Aorta (tissue), 5 donors: ENCODE data around the gene DDI2. TPM values are rescaled to one million over a fixed set of nuclear protein-coding genes. Genes with fewer than 3 reads are reported as not detected.

ENCODE experiments used
- ATAC-seq: fragments of 200-7000 bp; cut with Tn5 transposase; one replicate; pipeline ENCODE4 v1.9.1; 2022; ENCODE audit warnings: moderate library complexity; ENCODE audit not compliant: low FRiP score
- DNase-seq, 2 donors: peaks; one replicate each; pipeline ENCODE4 v3.0.0-alpha.2; 2020
- H3K27ac ChIP-seq, 2 donors: one replicate each; pipeline ENCODE4 v1.5.1; 2013; ENCODE audit warnings: low read length in 2 of 2, mild to moderate bottlenecking in 2 of 2, moderate library complexity in 2 of 2, control low read depth in 1 of 2, inconsistent platforms in 1 of 2, low read depth in 1 of 2
- H3K27me3 ChIP-seq, 2 donors: one replicate each; pipeline ENCODE4 v1.6.1; 2013; ENCODE audit warnings: control low read depth in 1 of 2, low read length in 1 of 2, mild to moderate bottlenecking in 1 of 2, moderate library complexity in 1 of 2; ENCODE audit not compliant: insufficient read depth in 2 of 2, control insufficient read depth in 1 of 2
- H3K36me3 ChIP-seq, 2 donors: one replicate each; pipeline ENCODE4 v1.6.1; 2013; ENCODE audit warnings: control low read depth in 1 of 2, low read length in 1 of 2, mild to moderate bottlenecking in 1 of 2; ENCODE audit not compliant: insufficient read depth in 2 of 2, control insufficient read depth in 1 of 2
- H3K4me1 ChIP-seq, 2 donors: one replicate each; pipeline ENCODE4 v1.6.1; 2013; ENCODE audit warnings: low read length in 2 of 2, control low read depth in 1 of 2, mild to moderate bottlenecking in 1 of 2, moderate library complexity in 1 of 2; ENCODE audit not compliant: insufficient read depth in 2 of 2, control insufficient read depth in 1 of 2
- H3K4me3 ChIP-seq, 2 donors: one replicate each; pipeline ENCODE4 v1.5.1; 2013; ENCODE audit warnings: low read length in 2 of 2, control low read depth in 1 of 2, mild to moderate bottlenecking in 1 of 2
- H3K9me3 ChIP-seq: one replicate; pipeline ENCODE4 v1.6.1; 2013; ENCODE audit warnings: mild to moderate bottlenecking, low read length; ENCODE audit not compliant: control insufficient read depth
- WGBS, 2 donors: extraction: QIAGEN DNeasy Blood & Tissue Kit; methylation state at CpG; one replicate each; pipeline ENCODE4 v1.1.7; 2013; 5-methylcytosine and 5-hydroxymethylcytosine counted together
- intact Hi-C, 2 donors: fragments of 100-400 bp; cut with DNase I; formaldehyde crosslinking; loops; one replicate each; pipeline versions ENCODE4 v1.14.2 to v1.15.0; 2022
- polyA plus RNA-seq, 2 donors: library from polyadenylated mRNA; stranded (reverse); fragments of 200-250 nt; gene quantifications; one replicate each; pipeline ENCODE4 v1.2.3, GENCODE V29; 2013
- total RNA-seq, 2 donors: library from RNA; stranded (reverse); fragmentation: NEBNext Ultra II Directional; extraction: Animal tissue kit (Norgen Biotek cat#: 25700); gene quantifications; one replicate each; pipeline ENCODE4 v1.2.1, GENCODE V29; 2021
- donor health status: healthy with polysubstance abuse.
- donor health status: Bipolar disorder and iron deficiency.
- donor health status: DM: no; HTN: no; CAD: no.
- donor health status: DM: no; HTN: no; CAD: no.
- donor health status: DM: yes; HTN: yes; CAD: no.

The DDI2 gene
- total and polyA plus RNA-seq, 4 donors, result 4.7 to 29.6 (median 15.0) TPM

DNA sequence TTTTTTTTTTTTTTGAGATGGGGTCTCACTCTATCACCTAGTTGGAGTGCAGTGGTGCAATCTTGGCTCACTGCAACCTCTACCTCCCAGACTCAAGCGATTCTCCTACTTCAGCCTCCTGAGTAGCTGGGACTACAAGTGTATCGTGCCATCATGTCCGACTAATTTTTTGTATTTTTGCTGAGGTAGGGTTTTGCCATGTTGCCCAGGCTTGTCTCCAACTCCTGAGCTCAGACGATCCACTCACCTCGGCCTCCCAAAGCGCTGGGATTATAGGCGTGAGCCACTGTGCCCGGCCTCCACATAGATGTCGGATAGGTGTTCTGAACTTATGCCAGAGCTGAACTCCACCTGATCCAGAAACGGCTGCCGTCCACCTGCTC is 87.9 kb downstream of the DDI2 start:
- intact Hi-C loops, result no loop called here
- WGBS, 2 donors, result 79 to 83% methylated on average over 11 of the region's 11 CpGs

DNA sequence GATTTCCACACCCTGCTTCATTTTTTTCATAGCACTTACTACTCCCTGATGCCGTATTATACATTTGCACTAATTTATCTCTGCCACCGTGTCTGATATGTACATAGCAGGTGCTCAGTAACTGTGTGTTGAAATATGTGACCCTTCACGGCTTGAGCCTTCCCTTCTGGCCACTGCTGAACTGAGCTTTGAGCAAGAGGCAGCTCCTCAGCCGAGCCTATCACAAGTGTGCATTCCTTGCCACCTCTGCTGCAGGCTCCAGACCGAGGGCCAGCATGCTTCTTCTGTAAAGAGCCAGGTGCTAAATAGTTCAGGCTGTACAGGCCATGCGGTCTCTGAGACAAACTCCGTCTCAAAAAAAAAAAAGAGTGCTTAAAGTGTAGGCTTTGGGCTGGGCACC is 89.5 kb downstream of the DDI2 start:
- Histone ChIP-seq H3K4me1 (no peaks in the 10 kb centered on the region), H3K27ac (no peak overlapping the region), H3K27me3 (no peaks in the 10 kb centered on the region), H3K9me3 (no peaks in the 10 kb centered on the region), H3K4me3 (no peak overlapping the region), H3K36me3 (no peaks in the 10 kb centered on the region)
- DNase-seq (no peak), ATAC-seq (no peak)
- WGBS, 2 donors, result 78 to 83% methylated on average over 7 of the region's 7 CpGs
- intact Hi-C loops, result no loop called here

More for the DNA sequence above, 87.9 kb downstream of the DDI2 start:
- no peaks in the 10 kb centered on the region for H3K4me1 ChIP-seq
- no peaks in the 10 kb centered on the region for H3K27me3 ChIP-seq
- DNase-seq (no peak), ATAC-seq (no peak)
- H3K9me3 ChIP-seq, result no peaks in the 10 kb centered on the region
- no peaks in the 10 kb centered on the region for H3K36me3 ChIP-seq
- H3K4me3 ChIP-seq, result no peak overlapping the region
- no peak overlapping the region for H3K27ac ChIP-seq

GRCh38 chr1:15707239-15707925 is 90.1 kb downstream of the DDI2 start:
- 68 to 72% methylated on average over 8 of the region's 8 CpGs for whole genome bisulfite sequencing, 2 donors
- no peak for ATAC-seq
- H3K27ac ChIP-seq, result no peak overlapping the region

GRCh38 chr1:15708486-15709137 is 91.4 kb downstream of the DDI2 start:
- intact Hi-C loops, result no loop called here
- no peak overlapping the region for H3K27ac ChIP-seq
- H3K4me1 ChIP-seq, result no peaks in the 10 kb centered on the region
- no peaks in the 10 kb centered on the region for H3K9me3 ChIP-seq
- WGBS, 2 donors, result 87 to 91% methylated on average over 15 of the region's 15 CpGs
- ATAC-seq (no peak), DNase-seq (no peak)
- no peaks in the 10 kb centered on the region for H3K27me3 ChIP-seq
- H3K36me3 ChIP-seq, result no peaks in the 10 kb centered on the region
- no peak overlapping the region for H3K4me3 ChIP-seq

More at GRCh38 chr1:15707239-15707925, 90.1 kb downstream of the DDI2 start:
- no peaks in the 10 kb centered on the region for H3K36me3 ChIP-seq
- H3K4me3 ChIP-seq, result no peak overlapping the region
- H3K4me1 ChIP-seq, result no peaks in the 10 kb centered on the region
- intact Hi-C loops, result no loop called here
- no peak for DNase-seq
- no peaks in the 10 kb centered on the region for H3K9me3 ChIP-seq
- no peaks in the 10 kb centered on the region for H3K27me3 ChIP-seq

- 85 to 90% methylated on average over 4 of the region's 4 CpGs for WGBS, 2 donors
- Histone ChIP-seq H3K27ac (no peak overlapping the region), H3K4me3 (no peak overlapping the region), H3K4me1 (no peaks in the 10 kb centered on the region), H3K9me3 (no peaks in the 10 kb centered on the region), H3K36me3 (no peaks in the 10 kb centered on the region), H3K27me3 (no peaks in the 10 kb centered on the region)
- ATAC-seq (no peak), DNase-seq (no peak)
- intact Hi-C loops, result no loop called here
Measured at GRCh38 chr1:15709226-15709625, 92.0 kb downstream of the DDI2 start.

DNA sequence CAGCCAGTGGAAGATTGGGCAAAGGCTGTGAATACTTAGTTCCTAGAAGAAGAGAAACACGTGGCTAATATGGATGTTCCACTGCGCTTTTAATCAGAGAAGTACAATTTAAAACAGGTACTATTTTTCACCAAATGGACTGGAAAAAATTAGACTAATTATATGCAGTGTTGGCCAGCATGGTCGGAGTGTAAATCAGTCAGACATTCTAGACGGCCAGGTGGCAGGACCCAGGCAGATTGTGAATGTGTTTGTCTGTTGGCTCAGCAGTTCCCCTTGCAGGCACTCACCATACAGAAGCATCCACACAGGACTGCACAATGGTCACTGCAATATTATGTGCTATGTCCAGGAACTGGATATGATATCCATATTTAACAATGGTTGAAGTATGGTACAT is 94.9 kb downstream of the DDI2 start:
- Histone ChIP-seq H3K4me1 (peaks cover 4% of the 10 kb centered on the region in 2 donors), H3K27ac (no peak overlapping the region), H3K4me3 (no peak overlapping the region), H3K9me3 (no peaks in the 10 kb centered on the region), H3K27me3 (no peaks in the 10 kb centered on the region), H3K36me3 (peaks cover 0 to 3% of the 10 kb centered on the region in 2 donors)
- intact Hi-C loops, result no loop called here
- 59 to 61% methylated on average over 4 of the region's 4 CpGs for WGBS, 2 donors
- no peak for ATAC-seq
- no peak for DNase-seq

- WGBS, 2 donors, result 12 to 13% methylated on average over 4 of the region's 4 CpGs
- ATAC-seq (peak; percentile 52), DNase-seq (no peak)
- peaks cover 0 to 3% of the 10 kb centered on the region in 2 donors for H3K36me3 ChIP-seq
- H3K27me3 ChIP-seq, result no peaks in the 10 kb centered on the region
- peaks cover 4% of the 10 kb centered on the region in 2 donors for H3K4me1 ChIP-seq
- intact Hi-C loops, result no loop called here
- peak overlapping the region in 1 of 2 donors; percentile 1 for H3K27ac ChIP-seq
- H3K9me3 ChIP-seq, result no peaks in the 10 kb centered on the region
- no peak overlapping the region for H3K4me3 ChIP-seq
Measured at GRCh38 chr1:15714406-15715136, 97.3 kb downstream of the DDI2 start.

DNA sequence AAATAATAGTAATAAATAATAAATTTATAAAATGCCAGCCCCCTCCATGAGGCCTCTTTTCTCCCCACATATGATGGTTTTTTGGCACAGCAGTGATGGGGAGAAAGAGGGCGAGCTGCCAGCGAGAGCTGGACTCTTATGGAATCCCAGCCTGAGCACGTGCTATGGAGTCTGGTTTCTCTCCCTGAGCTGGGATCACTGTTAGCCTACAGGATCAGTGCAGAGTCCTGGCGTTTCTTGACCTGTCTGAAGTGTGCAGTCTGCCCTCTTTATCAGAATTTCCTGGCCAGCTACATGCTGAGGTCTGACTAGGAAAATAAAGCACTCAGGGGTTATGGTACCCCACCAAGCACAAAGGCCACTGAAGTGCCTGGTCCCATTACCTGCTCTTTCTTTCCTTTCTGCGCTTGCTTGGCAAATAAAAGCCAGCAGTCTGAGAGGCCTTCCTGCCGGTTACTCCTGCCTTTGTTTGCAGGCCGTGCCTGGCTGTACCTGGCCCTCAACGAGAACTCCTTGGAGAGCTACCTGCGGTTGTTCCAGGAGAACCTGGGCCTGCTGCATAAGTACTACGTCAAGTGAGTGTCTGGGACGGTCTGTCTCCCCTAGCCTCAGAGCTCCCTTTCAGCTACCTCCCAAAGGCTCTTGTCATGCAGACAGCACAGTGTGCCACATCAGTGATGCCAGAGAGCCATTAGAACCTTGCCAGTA is 100.3 kb downstream of the DDI2 start:
- peaks cover 0 to 3% of the 10 kb centered on the region in 2 donors for H3K36me3 ChIP-seq
- peaks cover 4% of the 10 kb centered on the region in 2 donors for H3K4me1 ChIP-seq
- no peaks in the 10 kb centered on the region for H3K9me3 ChIP-seq
- ATAC-seq, result no peak
- H3K27me3 ChIP-seq, result no peaks in the 10 kb centered on the region
- intact Hi-C loops, result no loop called here
- no peak overlapping the region for H3K27ac ChIP-seq
- no peak overlapping the region for H3K4me3 ChIP-seq
- peak in 1 of 2 donors; percentile 36 for DNase-seq
- WGBS, 2 donors, result 61 to 66% methylated on average over 11 of the region's 11 CpGs
